Progenitor cell of endocrine pancreas (in vitro differentiated cells): ENCODE results near the gene KIAA0319L. TPM values are rescaled to one million over a fixed set of nuclear protein-coding genes. Genes with fewer than 3 reads are reported as not detected.

ENCODE experiments used
- DNase-seq: peaks from one replicate; pipeline ENCODE4 v3.0.0; 2021; ENCODE audit warnings: low spot score; ENCODE audit not compliant: unreplicated experiment
- H3K27ac Mint-ChIP-seq: 2 replicates; pipeline ENCODE4 v1.8.0; 2021; ENCODE audit warnings: mild to moderate bottlenecking, moderate library complexity, mixed read lengths
- H3K27me3 Mint-ChIP-seq: 2 replicates; pipeline ENCODE4 v1.8.0; 2021; ENCODE audit warnings: mixed read lengths
- H3K36me3 Mint-ChIP-seq: 2 replicates; pipeline ENCODE4 v1.8.0; 2022; ENCODE audit warnings: mixed read lengths; ENCODE audit not compliant: insufficient read depth
- H3K4me1 Mint-ChIP-seq: 2 replicates; pipeline ENCODE4 v1.8.0; 2021; ENCODE audit warnings: low read depth, mixed read lengths
- H3K4me3 Mint-ChIP-seq: 2 replicates; pipeline ENCODE4 v1.8.0; 2021; ENCODE audit warnings: low read depth, mild to moderate bottlenecking, moderate library complexity, mixed read lengths
- H3K9me3 Mint-ChIP-seq: 2 replicates; pipeline ENCODE4 v1.8.0; 2021; ENCODE audit warnings: low read depth, mixed read lengths
- total RNA-seq: library from RNA; stranded (reverse); gene quantifications from 2 replicates; pipeline ENCODE4 v1.2.1, GENCODE V29; 2021
- TF ChIP-seq, protein P1 (sequence below): fragments of 200-600 bp; sonication (generic); IDR thresholded peaks from one replicate; pipeline ENCODE4 v1.5.0; 2021; ENCODE audit warnings: antibody characterized with exemption, mild to moderate bottlenecking; ENCODE audit not compliant: unreplicated experiment

KIAA0319L gene
- total RNA-seq, 1 donor from 2014 or later = 70.0 TPM

DNA sequence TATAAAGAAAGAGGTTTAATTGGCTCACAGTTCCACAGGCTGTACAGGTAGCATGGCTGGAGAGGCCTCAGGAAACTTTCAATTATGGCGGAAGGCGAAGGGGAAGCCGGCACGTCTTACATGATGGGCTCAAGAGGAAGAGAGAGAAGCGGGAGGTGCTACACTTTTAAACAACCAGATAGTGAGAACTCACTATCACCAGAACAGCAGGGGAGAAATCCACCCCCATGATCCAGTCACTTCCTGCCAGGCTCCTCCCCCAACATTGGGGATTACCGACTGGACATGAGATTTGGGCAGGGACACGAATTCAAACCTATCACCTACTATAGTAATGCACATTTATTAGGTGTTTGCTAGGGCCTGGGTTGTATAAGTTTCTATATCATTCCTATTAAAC, 170.9 kb downstream of the KIAA0319L start:
- H3K27ac Mint-ChIP-seq = no peak overlapping the region
- no peaks in the 10 kb centered on the region for H3K27me3 Mint-ChIP-seq
- H3K4me3 Mint-ChIP-seq = no peak overlapping the region
- no peaks in the 10 kb centered on the region for H3K9me3 Mint-ChIP-seq
- H3K36me3 Mint-ChIP-seq = peaks cover 31% of the 10 kb centered on the region
- TF ChIP-seq, protein P1, sequence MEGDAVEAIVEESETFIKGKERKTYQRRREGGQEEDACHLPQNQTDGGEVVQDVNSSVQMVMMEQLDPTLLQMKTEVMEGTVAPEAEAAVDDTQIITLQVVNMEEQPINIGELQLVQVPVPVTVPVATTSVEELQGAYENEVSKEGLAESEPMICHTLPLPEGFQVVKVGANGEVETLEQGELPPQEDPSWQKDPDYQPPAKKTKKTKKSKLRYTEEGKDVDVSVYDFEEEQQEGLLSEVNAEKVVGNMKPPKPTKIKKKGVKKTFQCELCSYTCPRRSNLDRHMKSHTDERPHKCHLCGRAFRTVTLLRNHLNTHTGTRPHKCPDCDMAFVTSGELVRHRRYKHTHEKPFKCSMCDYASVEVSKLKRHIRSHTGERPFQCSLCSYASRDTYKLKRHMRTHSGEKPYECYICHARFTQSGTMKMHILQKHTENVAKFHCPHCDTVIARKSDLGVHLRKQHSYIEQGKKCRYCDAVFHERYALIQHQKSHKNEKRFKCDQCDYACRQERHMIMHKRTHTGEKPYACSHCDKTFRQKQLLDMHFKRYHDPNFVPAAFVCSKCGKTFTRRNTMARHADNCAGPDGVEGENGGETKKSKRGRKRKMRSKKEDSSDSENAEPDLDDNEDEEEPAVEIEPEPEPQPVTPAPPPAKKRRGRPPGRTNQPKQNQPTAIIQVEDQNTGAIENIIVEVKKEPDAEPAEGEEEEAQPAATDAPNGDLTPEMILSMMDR = no peak
- no peak for DNase-seq
- peaks cover 18% of the 10 kb centered on the region for H3K4me1 Mint-ChIP-seq

Other genes with a start within 250 kb of the KIAA0319L start
- gene NCDN, start 396 bp upstream of the KIAA0319L start, total RNA-seq = 25.2 and 25.3 TPM in 2 replicates
- gene TFAP2E, start 15.9 kb upstream of the KIAA0319L start, total RNA-seq = 0.55 and 0.84 TPM in 2 replicates
- 70.4 and 73.0 TPM in 2 replicates for gene PSMB2, start 84.1 kb upstream of the KIAA0319L start, total RNA-seq
- gene C1orf216, start 161.5 kb upstream of the KIAA0319L start, total RNA-seq = 11.3 and 12.8 TPM in 2 replicates
- 20.6 and 23.3 TPM in 2 replicates for gene CLSPN, start 212.6 kb upstream of the KIAA0319L start, total RNA-seq